ENCODE data around the gene FAM107B. TPM values are rescaled to one million over a fixed set of nuclear protein-coding genes. Genes with fewer than 3 reads are reported as not detected.

FAM107B gene
- total RNA-seq, 1 experiment from 2014 or later = 39.9 TPM

DNA sequence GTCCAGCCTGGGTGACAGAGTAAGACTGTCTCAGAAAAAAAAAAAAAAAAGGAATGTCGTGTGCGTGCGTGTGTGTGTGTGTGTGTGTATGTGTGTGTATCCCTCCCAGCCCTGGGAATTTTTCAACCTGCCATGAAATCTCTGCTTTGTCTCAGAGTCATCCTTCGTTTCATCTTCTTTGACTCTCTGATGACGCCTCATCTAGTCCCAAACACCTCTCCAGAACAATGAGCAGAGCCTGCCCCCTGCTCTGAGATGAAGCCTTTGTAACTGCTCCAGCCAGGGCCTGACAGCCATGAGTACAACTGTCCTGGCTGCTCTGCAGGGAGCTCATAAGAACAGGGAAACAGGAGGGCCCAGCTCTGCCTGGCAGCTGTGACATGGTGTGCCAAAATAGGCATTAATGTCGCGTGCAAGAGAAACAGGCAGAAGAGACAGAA is 149.5 kb downstream of the FAM107B start:
- peak; percentile 20 for DNase-seq (ENCODE audit: low read depth)

DNA sequence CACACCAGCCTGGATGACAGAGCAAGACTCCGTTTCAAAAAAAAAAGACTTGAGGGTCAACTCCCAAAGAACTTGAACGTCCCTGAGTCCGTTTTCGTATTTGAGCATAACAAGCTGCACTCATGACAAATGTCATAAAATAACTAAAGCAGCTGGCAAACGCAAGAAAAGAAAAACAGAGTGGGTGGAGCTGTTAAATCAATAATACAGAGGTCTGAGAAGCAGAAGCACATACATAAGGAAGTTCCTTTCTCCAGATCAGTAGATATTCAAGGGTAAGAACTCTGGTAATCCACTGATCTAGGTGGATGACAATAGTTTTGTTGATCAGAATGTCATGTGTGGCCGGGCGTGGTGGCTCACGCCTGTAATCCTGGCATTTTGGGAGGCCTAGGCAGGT is 150.1 kb downstream of the FAM107B start:
- no peak for DNase-seq (ENCODE audit: low read depth)

GRCh38 chr10:14623931-14624330 is 150.8 kb downstream of the FAM107B start:
- no peak for DNase-seq (ENCODE audit: low read depth)

DNA sequence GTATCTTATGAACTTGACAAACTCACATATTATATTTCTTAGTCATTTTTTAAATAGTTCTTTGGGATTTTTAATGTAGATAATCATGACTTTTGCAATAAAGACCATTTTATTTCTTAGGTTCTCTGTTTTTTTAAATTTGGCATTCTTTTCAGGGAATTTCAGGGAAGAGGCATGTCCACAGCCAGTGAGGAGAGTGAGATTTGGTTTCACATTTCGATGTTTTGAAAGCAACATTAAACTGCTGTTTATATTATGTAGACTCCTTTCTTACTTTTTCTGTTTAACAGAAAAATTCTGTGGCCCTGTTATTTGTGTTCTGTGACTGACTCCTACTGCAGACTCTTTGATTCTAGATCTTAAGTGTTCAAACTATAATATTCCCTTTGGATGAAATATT is 153.7 kb downstream of the FAM107B start:
- no peak for DNase-seq (ENCODE audit: low read depth)

- DNase-seq (ENCODE audit: low read depth) = no peak
Observed at GRCh38 chr10:14618674-14619073, 156.0 kb downstream of the FAM107B start.

- peak; percentile 51 for DNase-seq (ENCODE audit: low read depth)
Observed at GRCh38 chr10:14617852-14618251, 156.8 kb downstream of the FAM107B start.

DNA sequence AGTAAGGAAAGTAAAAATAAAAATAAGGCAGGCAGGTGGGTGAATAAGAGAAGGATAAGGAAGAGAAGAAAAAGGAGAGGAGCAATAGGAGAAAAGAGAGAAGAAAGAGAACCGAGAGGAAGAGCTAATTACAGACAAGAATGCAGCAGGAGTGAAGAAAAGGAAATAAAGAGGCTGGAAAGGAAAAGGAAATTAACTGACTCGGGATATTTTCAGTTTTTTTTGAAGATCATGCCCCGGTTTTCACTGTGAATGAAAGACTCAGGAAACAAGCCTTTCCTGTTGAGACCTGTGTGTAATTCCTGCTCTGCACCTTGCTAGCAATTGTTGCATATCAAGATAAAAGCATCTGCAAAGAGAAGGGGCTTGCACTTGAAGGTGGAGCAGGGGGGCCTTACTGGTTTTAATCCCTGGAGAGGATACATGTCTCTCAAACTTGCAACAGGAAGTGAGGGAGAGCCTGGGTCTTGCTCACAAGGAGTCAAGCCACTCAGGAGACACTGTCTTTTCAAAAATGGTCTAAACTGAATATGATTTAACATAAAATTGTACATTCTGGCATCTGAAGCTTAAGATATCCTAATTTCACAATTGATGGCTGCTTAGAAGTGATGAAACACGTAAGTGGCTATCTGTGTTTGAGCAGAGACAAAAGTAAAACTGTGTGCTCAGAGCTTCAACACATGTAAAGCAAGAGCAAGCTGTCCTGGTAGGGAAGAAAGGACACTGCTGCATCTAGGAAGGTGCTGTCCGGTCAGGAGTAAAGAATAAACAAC is 157.6 kb downstream of the FAM107B start:
- no peak for DNase-seq (ENCODE audit: low read depth)

GRCh38 chr10:14616465-14616864 is 158.2 kb downstream of the FAM107B start:
- no peak for DNase-seq (ENCODE audit: low read depth)

DNA sequence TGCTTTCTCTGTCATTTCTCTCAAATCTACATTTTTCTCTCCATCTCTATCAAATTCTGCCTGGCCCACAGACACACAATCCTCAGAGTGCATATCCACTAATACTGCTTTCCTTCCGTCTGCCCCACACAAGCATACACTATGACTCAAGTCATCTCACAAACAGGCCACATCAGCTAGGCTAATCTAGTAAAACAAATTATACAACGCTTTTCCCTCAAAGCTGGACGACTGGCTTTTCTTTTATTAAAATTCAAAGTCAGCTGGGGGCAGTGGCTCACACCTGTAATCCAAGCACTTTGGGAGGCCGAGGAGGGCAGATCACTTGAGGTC is 161.1 kb downstream of the FAM107B start:
- no peak for DNase-seq (ENCODE audit: low read depth)

DNA sequence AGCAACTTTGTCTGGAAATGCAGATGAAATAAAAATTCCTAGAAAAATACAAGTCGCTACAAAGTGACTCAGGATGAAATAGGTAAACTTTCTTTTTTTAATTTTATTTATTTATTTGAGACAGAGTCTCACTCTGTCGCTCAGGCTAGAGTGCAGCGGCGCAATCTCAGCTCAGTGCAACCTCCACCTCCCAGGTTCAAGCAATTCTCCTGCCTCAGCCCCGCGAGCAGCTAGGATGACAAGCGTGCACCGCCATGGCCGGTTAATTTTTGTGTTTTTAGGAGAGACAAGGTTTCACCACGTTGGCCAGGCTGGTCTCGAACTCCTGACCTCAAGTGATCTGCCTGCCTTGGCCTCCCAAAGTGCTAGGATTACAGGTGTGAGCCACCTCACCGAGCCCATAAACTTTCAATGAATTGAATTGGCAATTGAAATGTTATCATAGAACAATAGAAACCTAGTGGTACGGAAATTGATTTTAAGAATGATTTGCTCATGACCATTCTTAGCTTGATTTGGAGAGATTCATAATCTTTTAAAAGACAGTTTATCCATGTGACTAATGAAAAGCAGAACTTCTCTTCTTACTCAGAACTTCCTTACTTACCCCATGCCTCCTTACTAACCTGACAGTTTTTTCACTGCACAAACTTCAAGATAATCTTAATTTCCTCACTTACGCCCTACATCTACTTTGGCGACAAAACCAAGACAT is 161.7 kb downstream of the FAM107B start:
- DNase-seq (ENCODE audit: low read depth) = no peak

- no peak for DNase-seq (ENCODE audit: low read depth)
Observed at GRCh38 chr10:14611968-14612693, 162.6 kb downstream of the FAM107B start.

DNA sequence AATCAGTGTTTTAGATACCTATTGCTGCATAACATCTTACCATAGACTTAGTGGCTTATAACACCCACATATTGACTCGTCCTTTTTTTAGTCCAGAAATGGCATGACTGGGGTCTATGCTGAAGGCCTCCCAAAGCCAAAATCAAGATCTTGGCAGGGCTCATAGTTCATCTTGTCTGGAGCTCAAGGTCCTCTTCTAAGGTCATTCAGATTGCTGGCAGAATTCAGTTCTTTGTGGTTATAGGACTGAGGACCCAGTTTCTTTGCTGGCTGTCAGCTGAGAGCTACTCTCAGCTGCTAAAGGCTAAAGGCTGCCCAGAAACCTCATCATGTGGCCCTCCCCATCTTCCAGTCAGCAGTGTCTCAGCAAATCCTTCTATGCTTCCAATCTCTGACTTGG is 165.5 kb downstream of the FAM107B start:
- no peak for DNase-seq (ENCODE audit: low read depth)

GRCh38 chr10:14608381-14609001 is 166.2 kb downstream of the FAM107B start:
- no peak for DNase-seq (ENCODE audit: low read depth)

- DNase-seq (ENCODE audit: low read depth) = no peak
Observed at GRCh38 chr10:14606633-14607032, 168.1 kb downstream of the FAM107B start.

- peak; percentile 74 for DNase-seq (ENCODE audit: low read depth)
Observed at GRCh38 chr10:14605231-14605925, 169.3 kb downstream of the FAM107B start.

GRCh38 chr10:14604181-14605142 is 170.2 kb downstream of the FAM107B start:
- DNase-seq (ENCODE audit: low read depth) = peak; percentile 83

- DNase-seq (ENCODE audit: low read depth) = peak; percentile 31
Observed at GRCh38 chr10:14603534-14604102, 171.1 kb downstream of the FAM107B start.

DNA sequence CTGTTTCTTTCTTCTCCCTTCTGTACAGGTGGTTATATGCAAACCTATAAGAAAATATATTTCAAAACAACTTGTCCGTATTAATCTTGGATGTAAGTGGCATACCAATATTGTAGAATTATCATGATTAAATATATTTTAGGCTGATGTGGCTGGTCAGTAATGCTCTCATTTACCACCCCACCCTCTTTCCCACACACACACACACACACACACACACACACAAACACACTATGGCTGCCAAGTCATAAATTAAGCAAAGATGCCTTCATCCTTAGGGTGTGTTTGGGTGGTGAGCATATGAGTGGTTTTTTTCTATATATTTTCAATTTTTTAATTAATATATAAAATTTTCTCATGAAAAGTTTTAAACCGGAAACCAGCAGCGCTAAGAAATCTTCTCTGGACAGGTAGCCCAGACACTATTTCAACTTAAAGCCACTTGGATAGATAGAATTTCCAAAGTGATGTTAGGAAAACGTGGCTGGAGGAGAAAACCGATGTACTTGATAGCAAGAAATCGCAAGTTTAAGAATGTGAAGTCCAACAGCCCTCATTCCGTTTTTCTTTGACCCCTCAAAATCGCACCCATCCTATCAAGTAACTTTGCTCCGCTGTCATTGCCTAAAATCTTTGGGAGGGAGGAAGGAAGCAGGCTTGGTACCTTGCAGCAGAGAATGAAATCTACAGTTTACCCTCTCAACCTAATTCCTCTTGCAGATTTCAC is 171.7 kb downstream of the FAM107B start:
- peak; percentile 25 for DNase-seq (ENCODE audit: low read depth)
